ENCODE measurements around the gene DYNLT4. TPM values are rescaled to one million over a fixed set of nuclear protein-coding genes. Genes with fewer than 3 reads are reported as not detected.

The DYNLT4 gene
- total and polyA plus RNA-seq, 2 of the 8 experiments (the other 6 are each of a cell fraction or from before 2014, with no cell fraction given), result 0.29 TPM; not detected in 1

- TF ChIP-seq RNF2 (IDR thresholded peaks at IDR 0.05; ENCODE audit: borderline replicate concordance, low read depth, low read length, missing control alignments, poor library complexity, severe bottlenecking), result no peak
- no peak for TF ChIP-seq CTBP2 (IDR thresholded peaks at IDR 0.05; ENCODE audit: borderline replicate concordance, insufficient read depth, insufficient read length, low read length)
- no peak for TF ChIP-seq CHD1 (IDR thresholded peaks at IDR 0.05; ENCODE audit: low read depth, low read length)
Measured at GRCh38 chr1:44806025-44806703, 987 bp downstream of the DYNLT4 start (continued).
